Measurements from ENCODE around the gene PRR12.
A peak's percentile ranks its signal among the peaks of the same experiment; 100 is the strongest.

The PRR12 gene

GRCh38 chr19:49663224-49663623 is 72.2 kb downstream of the PRR12 start:
- DNase-seq (ENCODE audit: low read depth, low spot score): no peak

- peak; percentile 74 for DNase-seq (ENCODE audit: low read depth, low spot score)
These were observed 73.4 kb downstream of the PRR12 start for GRCh38 chr19:49664171-49665035.

DNA sequence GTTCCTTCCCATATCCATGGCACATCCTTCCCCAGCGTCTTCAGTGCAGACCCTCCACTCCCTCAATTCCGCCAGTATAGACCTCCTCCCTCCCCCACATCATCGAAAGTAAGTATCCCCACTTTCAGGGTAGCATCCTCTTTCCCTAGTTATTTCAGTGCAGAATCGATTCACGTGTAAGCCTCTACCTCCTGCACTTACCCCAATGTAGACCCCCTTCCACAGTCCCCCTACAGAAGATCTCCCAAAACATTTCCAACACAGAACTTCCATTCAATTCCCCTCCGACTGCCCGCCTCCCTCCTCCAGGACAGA is 74.0 kb downstream of the PRR12 start:
- no peak for DNase-seq (ENCODE audit: low read depth, low spot score)

- peak; percentile 97 for DNase-seq (ENCODE audit: low read depth, low spot score)
These were observed 74.6 kb downstream of the PRR12 start, which contains the start of the genes BCL2L12 and IRF3 for GRCh38 chr19:49665351-49666119. BCL2L12 (plus strand) TSS chr19:49665933; CDS start chr19:49666693, 760 bp downstream. IRF3 (minus strand) TSS chr19:49665857; CDS start chr19:49664838, 1,019 bp downstream.

- DNase-seq (ENCODE audit: low read depth, low spot score): no peak
These were observed 75.1 kb downstream of the PRR12 start for GRCh38 chr19:49666120-49666444.

- DNase-seq (ENCODE audit: low read depth, low spot score): no peak
These were observed 76.5 kb downstream of the PRR12 start for GRCh38 chr19:49667473-49667872.

DNA sequence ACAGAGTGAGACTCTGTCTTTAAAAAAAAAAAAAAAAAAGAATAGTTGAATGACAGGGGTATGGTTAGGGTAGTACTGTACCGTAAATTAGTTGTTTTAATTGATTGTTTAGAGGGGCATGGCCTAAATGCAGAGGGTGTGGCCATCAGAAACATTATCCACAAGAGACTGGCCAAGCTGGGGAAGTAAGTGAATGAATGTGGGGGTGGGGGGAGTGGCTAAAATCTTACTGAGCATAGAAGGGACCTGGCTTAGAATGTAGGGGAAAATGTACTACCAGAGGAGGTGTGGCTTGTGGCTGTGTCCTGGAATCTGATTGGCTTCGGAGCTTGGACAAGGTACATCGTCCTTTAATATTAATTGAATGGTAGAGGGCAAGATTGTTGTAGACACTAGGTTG is 78.5 kb downstream of the PRR12 start:
- no peak for DNase-seq (ENCODE audit: low read depth, low spot score)

DNA sequence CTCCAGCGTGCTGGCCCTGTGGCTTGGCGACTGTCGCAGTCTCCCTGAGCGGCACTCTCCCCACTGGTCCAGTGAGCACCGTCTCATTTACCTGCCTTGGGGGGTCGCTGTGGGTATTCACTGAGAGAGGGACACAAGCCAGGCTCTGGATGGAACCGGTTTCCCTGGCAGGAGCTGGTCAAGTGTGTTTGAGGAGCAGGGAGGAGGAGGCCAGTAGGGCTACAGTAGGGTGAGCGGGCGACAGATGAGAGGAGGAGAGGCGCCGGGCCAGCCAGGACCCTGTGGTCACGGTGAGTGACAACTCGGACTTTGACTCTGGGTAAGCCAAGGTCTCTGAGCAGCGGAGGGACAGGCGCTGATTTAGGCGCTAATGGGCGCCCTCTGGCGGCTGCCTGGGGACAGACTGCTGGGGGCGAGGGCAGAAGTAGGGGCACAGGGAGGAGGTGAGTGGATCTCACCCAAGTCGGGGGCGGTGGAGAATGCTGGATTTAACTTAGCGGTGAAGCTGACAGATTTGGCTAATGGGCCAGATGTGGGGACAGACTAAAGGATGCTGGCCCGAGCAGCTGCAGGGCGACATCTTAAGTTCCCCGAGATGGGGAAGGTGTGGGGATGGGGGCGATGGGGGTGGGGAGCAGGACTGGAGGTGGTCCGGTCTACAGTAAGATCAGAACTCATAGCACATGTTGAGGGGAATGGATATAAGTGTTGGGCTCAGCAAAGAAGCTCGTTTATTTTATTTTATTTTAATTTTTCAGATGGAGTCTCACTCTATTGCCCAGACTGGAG is 81.3 kb downstream of the PRR12 start:
- peak; percentile 58 for DNase-seq (ENCODE audit: low read depth, low spot score)
